Diencephalon (tissue), 1 donor: Measurements from ENCODE around the gene KL. TPM values are rescaled to one million over a fixed set of nuclear protein-coding genes. Genes with fewer than 3 reads are reported as not detected.

Experiments
- total RNA-seq: library from RNA; depleted of rRNA; stranded (reverse); fragments of >200 nt; gene quantifications from one replicate; pipeline ENCODE4 v1.2.3, GENCODE V29; 2014

The KL gene
- total RNA-seq, result 5.1 TPM

DNA sequence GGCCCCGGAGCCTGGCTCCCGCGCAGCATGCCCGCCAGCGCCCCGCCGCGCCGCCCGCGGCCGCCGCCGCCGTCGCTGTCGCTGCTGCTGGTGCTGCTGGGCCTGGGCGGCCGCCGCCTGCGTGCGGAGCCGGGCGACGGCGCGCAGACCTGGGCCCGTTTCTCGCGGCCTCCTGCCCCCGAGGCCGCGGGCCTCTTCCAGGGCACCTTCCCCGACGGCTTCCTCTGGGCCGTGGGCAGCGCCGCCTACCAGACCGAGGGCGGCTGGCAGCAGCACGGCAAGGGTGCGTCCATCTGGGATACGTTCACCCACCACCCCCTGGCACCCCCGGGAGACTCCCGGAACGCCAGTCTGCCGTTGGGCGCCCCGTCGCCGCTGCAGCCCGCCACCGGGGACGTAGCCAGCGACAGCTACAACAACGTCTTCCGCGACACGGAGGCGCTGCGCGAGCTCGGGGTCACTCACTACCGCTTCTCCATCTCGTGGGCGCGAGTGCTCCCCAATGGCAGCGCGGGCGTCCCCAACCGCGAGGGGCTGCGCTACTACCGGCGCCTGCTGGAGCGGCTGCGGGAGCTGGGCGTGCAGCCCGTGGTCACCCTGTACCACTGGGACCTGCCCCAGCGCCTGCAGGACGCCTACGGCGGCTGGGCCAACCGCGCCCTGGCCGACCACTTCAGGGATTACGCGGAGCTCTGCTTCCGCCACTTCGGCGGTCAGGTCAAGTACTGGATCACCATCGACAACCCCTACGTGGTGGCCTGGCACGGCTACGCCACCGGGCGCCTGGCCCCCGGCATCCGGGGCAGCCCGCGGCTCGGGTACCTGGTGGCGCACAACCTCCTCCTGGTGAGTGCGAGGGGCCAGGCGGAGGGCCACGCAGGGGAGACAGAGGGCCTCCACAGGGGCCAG, at the start of gene KL:
Gene KL, plus strand, starts transcription at position 10 of the 909 bp plus-strand sequence. Its CDS starts 18 bp downstream, at position 28.

